ENCODE results near the gene COQ10A.
A peak's percentile ranks its signal among the peaks of the same experiment; 100 is the strongest.

The COQ10A gene

GRCh38 chr12:56266693-56267442, at the start of gene COQ10A:
COQ10A (plus strand) TSS chr12:56266942; CDS start chr12:56267119, 177 bp downstream.
- DNase-seq, result peak; percentile 84

- no peak for DNase-seq
Observed at GRCh38 chr12:56219840-56220239, 46.9 kb upstream of the COQ10A start.

GRCh38 chr12:56220611-56221231, 46.0 kb upstream of the COQ10A start:
- no peak for DNase-seq

GRCh38 chr12:56221232-56221756, 45.4 kb upstream of the COQ10A start:
- no peak for DNase-seq

- DNase-seq, result peak; percentile 90
Observed at GRCh38 chr12:56221757-56222530, 44.8 kb upstream of the COQ10A start, which contains the start of gene RNF41. RNF41 (minus strand) TSS chr12:56221922; CDS start chr12:56214047, 7,875 bp downstream.

GRCh38 chr12:56222531-56222895, 44.2 kb upstream of the COQ10A start:
- DNase-seq, result no peak

GRCh38 chr12:56223571-56224101, 43.1 kb upstream of the COQ10A start:
- no peak for DNase-seq

GRCh38 chr12:56224102-56224701, 42.5 kb upstream of the COQ10A start, which contains the start of gene NABP2:
NABP2 (plus strand) TSS chr12:56224342; CDS start chr12:56224857, 515 bp downstream.
- peak; percentile 95 for DNase-seq

- DNase-seq, result no peak
Observed at GRCh38 chr12:56224954-56225353, 41.8 kb upstream of the COQ10A start.

- DNase-seq, result no peak
Observed at GRCh38 chr12:56229082-56229481, 37.7 kb upstream of the COQ10A start.

GRCh38 chr12:56229916-56230431, 36.8 kb upstream of the COQ10A start, which contains the start of gene SLC39A5:
SLC39A5 (plus strand) TSS chr12:56230051; CDS start chr12:56231275, 1,224 bp downstream.
- no peak for DNase-seq

GRCh38 chr12:56230432-56231183, 36.1 kb upstream of the COQ10A start:
- DNase-seq, result no peak

GRCh38 chr12:56231184-56231582, 35.6 kb upstream of the COQ10A start:
- DNase-seq, result no peak

GRCh38 chr12:56234746-56235436, 31.9 kb upstream of the COQ10A start:
- no peak for DNase-seq

- DNase-seq, result no peak
Observed at GRCh38 chr12:56236091-56236490, 30.7 kb upstream of the COQ10A start.

- no peak for DNase-seq
Observed at GRCh38 chr12:56236985-56237384, 29.8 kb upstream of the COQ10A start.

GRCh38 chr12:56237552-56237951, 29.2 kb upstream of the COQ10A start:
- DNase-seq, result no peak

GRCh38 chr12:56241424-56242303, 25.1 kb upstream of the COQ10A start:
- DNase-seq, result no peak

GRCh38 chr12:56242986-56243385, 23.8 kb upstream of the COQ10A start:
- no peak for DNase-seq

- DNase-seq, result no peak
Observed at GRCh38 chr12:56243731-56244181, 23.0 kb upstream of the COQ10A start.
